Keratinocyte (primary cell): ENCODE measurements around the gene MARCHF7.

Experiments used
- CTCF ChIP-seq, 3 experiments: IDR thresholded peaks in 1 of 3; conservative IDR thresholded peaks in 1 of 3; optimal IDR thresholded peaks in 1 of 3; 2 replicates in 2 of 3; 3 replicates in 1 of 3; pipeline versions ENCODE3 to v1.5.1; 2011; ENCODE audit warnings: low read length in 3 of 3, mild to moderate bottlenecking in 3 of 3, moderate library complexity in 2 of 3, control low read depth in 1 of 3, inconsistent platforms in 1 of 3; ENCODE audit not compliant: insufficient read depth in 2 of 3; ENCODE audit errors: extremely low read depth in 1 of 3
- EZH2 ChIP-seq: IDR thresholded peaks from one replicate; pipeline ENCODE4 v1.6.1; 2012; ENCODE audit warnings: inconsistent platforms, mild to moderate bottlenecking, low read length, moderate library complexity

GRCh38 chr2:159680692-159681091 is 31.6 kb upstream of the MARCHF7 start:
- TF ChIP-seq CTCF (optimal IDR thresholded peaks at IDR 0.05 in 1 of 3, IDR thresholded peaks at IDR 0.05 in 1 of 3, conservative IDR thresholded peaks at IDR 0.05 in 1 of 3; ENCODE audit: extremely low read depth in 1 of 3, insufficient read depth in 2 of 3, low read length in 3 of 3) (no peak), EZH2 (no peak)
